Measurements from ENCODE around the gene TYR.

TYR gene

GRCh38 chr11:89177691-89178231 lies at the start of gene TYR:
TSS of gene TYR (plus strand) at chr11:89177875. CDS start at chr11:89177954, 79 bp downstream.
- no peak for TF ChIP-seq CTCF (IDR thresholded peaks at IDR 0.05)

- no peak for TF ChIP-seq CTCF (IDR thresholded peaks at IDR 0.05)
Measured at GRCh38 chr11:89136606-89137005, 41.1 kb upstream of the TYR start.

- no peak for TF ChIP-seq CTCF (IDR thresholded peaks at IDR 0.05)
Measured at GRCh38 chr11:89147229-89147628, 30.4 kb upstream of the TYR start.

- no peak for TF ChIP-seq CTCF (IDR thresholded peaks at IDR 0.05)
Measured at GRCh38 chr11:89159974-89160373, 17.7 kb upstream of the TYR start.

- no peak for TF ChIP-seq CTCF (IDR thresholded peaks at IDR 0.05)
Measured at GRCh38 chr11:89161949-89162348, 15.7 kb upstream of the TYR start.

GRCh38 chr11:89163686-89164085 lies 14.0 kb upstream of the TYR start:
- TF ChIP-seq CTCF (IDR thresholded peaks at IDR 0.05) = no peak

- TF ChIP-seq CTCF (IDR thresholded peaks at IDR 0.05) = no peak
Measured at GRCh38 chr11:89168396-89168795, 9.3 kb upstream of the TYR start.

GRCh38 chr11:89175796-89176195 lies 1.9 kb upstream of the TYR start:
- no peak for TF ChIP-seq CTCF (IDR thresholded peaks at IDR 0.05)
